GM10266 (cell line): ENCODE measurements around the gene HJURP.

ENCODE experiments used
- DNase-seq: peaks from one replicate; pipeline ENCODE4 v3.0.0; 2012; ENCODE audit errors: extremely low spot score
- TF ChIP-seq, protein P1 (sequence below): IDR thresholded peaks from 2 replicates; pipeline ENCODE4 v1.5.1; 2012; ENCODE audit warnings: mild to moderate bottlenecking, low read depth; ENCODE audit not compliant: control insufficient read depth, insufficient read depth; ENCODE audit errors: missing control alignments

The HJURP gene

DNA sequence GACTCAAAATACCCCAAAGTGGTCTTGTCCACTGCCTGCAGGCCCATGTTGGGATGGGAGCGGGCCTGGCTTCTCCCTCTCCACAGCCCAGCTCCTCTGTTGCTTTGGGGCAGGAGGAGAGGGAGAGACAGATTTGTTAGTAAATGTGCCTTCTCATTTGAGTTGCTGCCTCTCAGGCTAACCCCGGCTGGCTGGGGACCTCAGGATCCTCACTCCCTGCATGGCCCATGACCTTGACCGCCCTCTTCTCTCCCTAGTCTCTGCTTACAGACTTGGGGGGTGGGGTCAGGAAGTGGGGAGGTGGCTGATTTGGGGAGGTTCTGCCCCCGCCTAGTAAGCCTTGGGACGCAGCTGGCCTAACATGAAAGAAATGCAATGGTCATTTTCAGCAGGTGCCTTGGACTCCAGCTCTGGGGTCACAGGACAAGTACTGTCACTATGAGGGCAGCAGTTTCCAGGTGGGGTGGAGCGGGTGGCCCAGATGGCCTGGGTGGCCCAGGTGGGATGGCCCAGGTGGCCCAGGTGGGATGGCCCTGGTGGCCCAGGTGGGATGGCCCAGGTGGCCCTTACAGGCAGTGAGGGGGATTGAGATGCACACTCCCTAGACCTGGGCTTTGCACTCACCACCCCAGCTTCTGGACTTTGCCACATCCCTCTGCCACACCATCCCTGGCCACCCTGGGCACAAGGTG is 24.1 kb downstream of the HJURP start:
- TF ChIP-seq, protein P1, sequence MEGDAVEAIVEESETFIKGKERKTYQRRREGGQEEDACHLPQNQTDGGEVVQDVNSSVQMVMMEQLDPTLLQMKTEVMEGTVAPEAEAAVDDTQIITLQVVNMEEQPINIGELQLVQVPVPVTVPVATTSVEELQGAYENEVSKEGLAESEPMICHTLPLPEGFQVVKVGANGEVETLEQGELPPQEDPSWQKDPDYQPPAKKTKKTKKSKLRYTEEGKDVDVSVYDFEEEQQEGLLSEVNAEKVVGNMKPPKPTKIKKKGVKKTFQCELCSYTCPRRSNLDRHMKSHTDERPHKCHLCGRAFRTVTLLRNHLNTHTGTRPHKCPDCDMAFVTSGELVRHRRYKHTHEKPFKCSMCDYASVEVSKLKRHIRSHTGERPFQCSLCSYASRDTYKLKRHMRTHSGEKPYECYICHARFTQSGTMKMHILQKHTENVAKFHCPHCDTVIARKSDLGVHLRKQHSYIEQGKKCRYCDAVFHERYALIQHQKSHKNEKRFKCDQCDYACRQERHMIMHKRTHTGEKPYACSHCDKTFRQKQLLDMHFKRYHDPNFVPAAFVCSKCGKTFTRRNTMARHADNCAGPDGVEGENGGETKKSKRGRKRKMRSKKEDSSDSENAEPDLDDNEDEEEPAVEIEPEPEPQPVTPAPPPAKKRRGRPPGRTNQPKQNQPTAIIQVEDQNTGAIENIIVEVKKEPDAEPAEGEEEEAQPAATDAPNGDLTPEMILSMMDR = no peak
- DNase-seq = no peak

DNA sequence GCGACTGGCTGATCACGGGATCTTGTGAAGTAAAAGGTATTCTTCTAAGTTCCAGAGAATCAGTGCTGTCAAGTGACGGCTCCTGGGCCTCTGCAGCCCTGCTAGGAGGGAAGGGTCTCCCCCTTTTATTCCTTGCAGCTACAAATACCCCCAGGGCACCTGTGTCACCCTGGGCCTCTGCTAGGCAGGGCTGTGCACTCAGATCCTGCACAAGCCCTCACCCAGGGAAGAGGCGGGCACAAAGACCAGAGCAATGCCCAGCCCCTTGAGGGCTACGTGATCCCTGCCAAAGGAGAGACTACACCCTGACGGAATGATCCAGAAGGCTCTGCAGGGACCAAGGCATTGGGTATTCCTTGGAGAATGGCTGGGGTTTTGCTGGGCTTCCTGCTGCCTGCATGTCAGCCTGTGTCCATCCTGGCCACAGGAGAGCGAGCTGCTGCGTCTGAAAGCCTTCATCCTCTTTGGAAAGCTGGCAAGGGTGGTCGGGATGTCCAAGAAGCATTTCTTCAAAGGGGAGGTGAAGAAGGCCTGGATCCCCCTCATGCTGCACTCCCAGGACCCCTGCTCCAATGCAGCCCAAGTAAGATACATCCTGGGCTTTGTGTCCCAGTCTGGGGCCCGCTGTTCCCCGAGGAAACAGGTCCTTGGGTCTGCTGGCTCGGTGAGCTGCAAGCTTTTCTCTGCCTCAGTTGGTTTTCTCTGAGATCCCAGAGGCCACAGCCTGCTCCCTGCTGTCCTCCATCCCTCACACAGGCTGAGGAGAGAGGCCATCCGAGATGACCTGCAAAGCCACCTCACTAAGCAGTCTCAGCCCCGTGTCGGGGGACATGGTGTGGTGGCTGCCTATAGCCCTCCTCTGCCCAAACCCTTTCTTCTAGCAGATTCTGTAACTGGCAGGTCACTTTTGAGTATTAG is 24.9 kb downstream of the HJURP start:
- no peak for DNase-seq
- TF ChIP-seq, protein P1 = no peak

DNA sequence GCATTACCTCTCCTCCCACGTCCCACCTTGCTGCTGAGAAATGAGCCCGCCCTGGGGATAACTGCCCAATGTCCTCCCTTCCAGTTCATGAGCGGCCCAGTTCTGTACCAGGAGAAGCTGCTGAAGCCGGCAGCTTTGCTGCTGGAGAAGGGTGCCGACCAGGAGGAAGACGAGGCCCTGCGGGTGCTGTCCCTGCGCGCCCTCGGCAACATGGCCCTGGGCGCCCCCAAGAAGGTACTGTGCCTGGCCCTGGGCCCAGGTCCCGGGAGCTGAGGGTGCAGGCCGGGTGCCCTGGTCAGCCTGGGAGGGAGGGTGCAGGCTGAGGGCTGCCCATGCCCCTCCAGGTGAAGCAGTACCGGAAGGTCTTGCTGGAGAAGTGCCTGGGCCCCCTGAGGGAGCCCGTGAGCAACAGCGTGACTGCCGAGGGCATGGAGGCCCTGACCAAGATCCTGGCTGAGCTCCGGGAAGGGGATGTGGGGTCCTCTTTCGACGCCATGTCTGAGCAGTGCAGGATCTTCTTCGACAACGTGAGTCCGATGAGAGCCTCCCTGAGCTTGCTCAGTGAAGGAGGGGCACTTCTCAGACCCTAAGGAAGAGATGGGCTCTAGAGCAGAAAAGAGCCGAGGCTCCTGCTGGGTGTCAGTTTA is 25.7 kb downstream of the HJURP start:
- DNase-seq = no peak

DNA sequence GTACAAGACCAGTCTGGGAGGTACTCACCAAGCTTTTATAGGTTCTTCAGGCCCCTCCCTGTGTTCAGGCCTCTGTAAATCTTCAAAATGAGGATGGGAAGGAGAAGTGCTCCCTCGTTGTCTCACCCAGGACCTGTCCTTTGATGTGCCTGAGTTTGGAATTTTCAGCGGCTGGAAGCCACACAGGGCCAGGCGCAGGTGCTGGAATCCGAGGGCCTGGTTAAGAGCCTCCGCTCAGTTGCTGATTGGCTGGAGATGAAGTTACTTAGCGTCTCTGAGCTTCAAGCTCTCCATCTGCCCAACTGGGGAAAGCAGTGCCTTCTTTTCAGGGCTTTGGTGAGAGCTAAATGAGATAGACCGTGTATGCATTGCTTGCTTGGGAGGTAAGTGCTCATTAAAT is 30.0 kb downstream of the HJURP start:
- DNase-seq = no peak
- TF ChIP-seq, protein P1 = no peak

More for the DNA sequence above, 25.7 kb downstream of the HJURP start:
- TF ChIP-seq, protein P1 = no peak

DNA sequence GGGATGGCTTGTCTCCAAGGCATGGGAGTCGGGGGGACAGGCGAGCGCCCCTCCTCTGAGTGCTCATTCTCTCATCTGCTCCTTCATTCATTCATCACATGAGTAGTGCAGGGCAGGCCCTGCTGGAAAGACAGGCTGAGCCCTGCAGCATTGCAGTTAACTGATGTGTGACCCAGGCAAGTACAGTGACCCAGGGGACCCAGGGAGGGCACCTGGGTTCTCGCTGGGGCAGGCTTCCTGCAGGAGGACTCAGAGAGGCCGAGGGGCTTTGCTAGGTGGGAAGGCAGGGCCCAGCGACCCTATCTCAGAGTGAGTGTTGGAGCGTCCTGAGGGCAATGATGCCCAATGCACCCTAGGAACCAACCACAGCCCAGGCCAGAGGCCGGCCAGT is 30.6 kb downstream of the HJURP start:
- TF ChIP-seq, protein P1 = no peak
- DNase-seq = no peak

DNA sequence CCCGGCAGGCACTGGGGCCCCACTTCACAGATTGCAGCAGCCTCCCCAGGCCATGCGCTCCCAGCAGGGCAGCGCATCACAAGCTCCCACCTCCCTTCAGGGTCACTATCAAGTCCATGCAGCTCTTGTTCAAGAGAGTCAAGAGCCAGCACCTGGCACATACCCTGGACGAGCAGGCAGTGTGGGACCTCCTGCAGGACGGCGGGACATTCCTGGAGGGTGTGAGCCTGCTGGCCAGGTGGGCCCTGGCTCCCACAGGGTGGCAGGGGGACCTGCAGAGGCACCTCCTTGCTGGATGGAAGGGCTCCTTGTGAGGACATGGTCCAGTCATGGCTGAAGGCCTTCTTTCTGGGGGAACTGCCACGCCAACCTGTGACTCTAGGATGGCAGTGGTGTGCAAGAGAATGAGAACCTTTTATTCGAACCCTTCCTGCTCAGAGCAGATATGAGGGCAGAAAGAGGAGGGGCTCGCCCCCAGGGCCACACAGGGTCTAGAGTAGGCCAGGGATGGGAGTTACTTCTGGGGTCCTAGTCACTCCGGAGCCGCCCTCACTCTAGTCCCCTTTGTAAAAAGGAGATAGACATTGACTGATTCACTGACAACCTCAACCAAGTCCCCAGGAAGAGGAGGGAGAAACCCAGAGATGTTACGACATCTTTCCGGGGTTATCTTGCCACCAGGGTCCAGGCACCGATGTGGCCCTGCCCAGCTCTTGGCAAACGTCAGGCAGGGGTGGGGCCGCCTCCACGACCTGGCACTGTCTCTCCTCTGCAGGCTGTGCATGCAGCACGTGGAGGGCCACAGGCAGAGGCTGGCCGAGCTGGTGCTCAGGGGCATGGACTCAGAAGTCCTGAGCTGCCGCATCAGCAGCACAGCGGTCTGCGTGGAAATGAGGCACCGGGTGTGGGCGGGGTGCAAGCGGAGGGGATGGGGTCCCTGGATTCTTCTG is 31.3 kb downstream of the HJURP start:
- TF ChIP-seq, protein P1 = no peak
- no peak for DNase-seq
